ENCODE data around the gene RAB13. TPM values are rescaled to one million over a fixed set of nuclear protein-coding genes. Genes with fewer than 3 reads are reported as not detected.

Gene RAB13
- total and polyA plus RNA-seq, 2 of the 13 experiments (the other 11 are each of a cell fraction or from before 2014, with no cell fraction given): 15.9 to 24.7 TPM

DNA sequence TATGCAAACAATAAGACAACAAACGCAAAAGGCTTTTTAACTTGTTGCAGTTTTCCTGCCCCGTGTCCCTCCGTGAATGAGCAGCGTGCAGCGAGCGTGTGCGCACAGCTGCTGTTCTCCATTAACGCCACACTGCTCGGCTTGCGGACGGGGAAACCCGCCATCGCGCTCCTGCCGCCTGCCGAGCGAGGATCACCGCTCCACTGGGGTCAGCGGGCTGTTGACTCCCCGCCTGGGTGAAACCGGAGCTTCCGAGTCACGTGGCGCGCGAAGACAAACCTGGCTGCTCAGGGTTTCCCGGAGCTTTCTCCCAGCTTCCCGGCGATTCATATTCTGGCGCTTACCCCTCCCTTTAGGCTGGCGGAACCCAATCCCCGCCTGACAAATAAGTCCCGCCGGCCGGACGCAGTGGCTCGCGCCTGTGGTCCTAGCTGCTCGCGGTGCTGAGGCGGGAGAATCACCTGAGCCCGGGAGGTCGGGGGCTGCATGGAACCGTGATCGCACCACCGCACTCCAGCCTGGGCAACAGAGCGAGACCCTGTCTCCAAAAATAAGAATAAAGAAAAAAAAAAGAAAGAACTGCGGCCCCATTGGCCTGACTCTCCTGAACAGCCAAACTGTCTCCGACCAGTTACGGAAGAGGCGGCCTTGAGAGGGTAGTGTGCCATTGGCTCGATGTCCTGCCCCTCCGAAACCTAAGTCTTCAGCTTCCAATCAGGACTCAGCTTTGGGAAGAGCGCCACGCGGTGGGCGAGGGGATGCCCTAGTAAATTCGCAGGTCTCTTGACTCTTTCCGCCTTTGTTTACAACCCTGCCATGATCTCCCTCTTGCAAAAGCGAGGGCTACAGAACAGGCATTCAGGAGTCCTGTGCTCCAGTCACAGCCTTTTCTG is 18.8 kb downstream of the RAB13 start, which contains the start of gene CREB3L4 (continued):
- TF ChIP-seq RAD21 (CRISPR knock-in tag; IDR thresholded peaks at IDR 0.05) (peak; percentile 63; the same call in 1 of the 2 replicates), GZF1 (CRISPR knock-in tag; IDR thresholded peaks at IDR 0.05) (peak; percentile 84), SMARCC2 (IDR thresholded peaks at IDR 0.05) (no peak), NFIC (IDR thresholded peaks at IDR 0.05; ENCODE audit: low read length) (no peak), ATF7 (IDR thresholded peaks at IDR 0.05) (no peak), ATF7 (CRISPR knock-in tag; IDR thresholded peaks at IDR 0.05) (peak; percentile 42; the same call in 1 of the 2 replicates), ZMAT3 (CRISPR knock-in tag; conservative IDR thresholded peaks at IDR 0.05) (peak; percentile 94), TRIM24 (CRISPR knock-in tag; IDR thresholded peaks at IDR 0.05) (no peak), ZSCAN12 (CRISPR knock-in tag; IDR thresholded peaks at IDR 0.05) (no peak; the same call in 1 of the 2 replicates), ZFP62 (CRISPR knock-in tag; IDR thresholded peaks at IDR 0.05) (no peak), EEA1 (CRISPR knock-in tag; IDR thresholded peaks at IDR 0.05; ENCODE audit: borderline replicate concordance) (peak; percentile 88; the same call in 1 of the 2 replicates), ISX (CRISPR knock-in tag; conservative IDR thresholded peaks at IDR 0.05) (no peak), ZNF292 (CRISPR knock-in tag; IDR thresholded peaks at IDR 0.05; ENCODE audit: borderline replicate concordance, low read depth) (peak; percentile 87), GTF3A (CRISPR knock-in tag; conservative IDR thresholded peaks at IDR 0.05) (no peak), ZNF678 (CRISPR knock-in tag; IDR thresholded peaks at IDR 0.05) (no peak), ZNF331 (CRISPR knock-in tag; IDR thresholded peaks at IDR 0.05) (peak; percentile 26)
- TF ChIP-seq, protein P1, sequence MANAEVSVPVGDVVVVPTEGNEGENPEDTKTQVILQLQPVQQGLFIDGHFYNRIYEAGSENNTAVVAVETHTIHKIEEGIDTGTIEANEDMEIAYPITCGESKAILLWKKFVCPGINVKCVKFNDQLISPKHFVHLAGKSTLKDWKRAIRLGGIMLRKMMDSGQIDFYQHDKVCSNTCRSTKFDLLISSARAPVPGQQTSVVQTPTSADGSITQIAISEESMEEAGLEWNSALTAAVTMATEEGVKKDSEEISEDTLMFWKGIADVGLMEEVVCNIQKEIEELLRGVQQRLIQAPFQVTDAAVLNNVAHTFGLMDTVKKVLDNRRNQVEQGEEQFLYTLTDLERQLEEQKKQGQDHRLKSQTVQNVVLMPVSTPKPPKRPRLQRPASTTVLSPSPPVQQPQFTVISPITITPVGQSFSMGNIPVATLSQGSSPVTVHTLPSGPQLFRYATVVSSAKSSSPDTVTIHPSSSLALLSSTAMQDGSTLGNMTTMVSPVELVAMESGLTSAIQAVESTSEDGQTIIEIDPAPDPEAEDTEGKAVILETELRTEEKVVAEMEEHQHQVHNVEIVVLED (CRISPR knock-in tag; IDR thresholded peaks at IDR 0.05; ENCODE audit: borderline replicate concordance): peak; percentile 56; the same call in 1 of the 2 replicates
- TF ChIP-seq, protein P2, sequence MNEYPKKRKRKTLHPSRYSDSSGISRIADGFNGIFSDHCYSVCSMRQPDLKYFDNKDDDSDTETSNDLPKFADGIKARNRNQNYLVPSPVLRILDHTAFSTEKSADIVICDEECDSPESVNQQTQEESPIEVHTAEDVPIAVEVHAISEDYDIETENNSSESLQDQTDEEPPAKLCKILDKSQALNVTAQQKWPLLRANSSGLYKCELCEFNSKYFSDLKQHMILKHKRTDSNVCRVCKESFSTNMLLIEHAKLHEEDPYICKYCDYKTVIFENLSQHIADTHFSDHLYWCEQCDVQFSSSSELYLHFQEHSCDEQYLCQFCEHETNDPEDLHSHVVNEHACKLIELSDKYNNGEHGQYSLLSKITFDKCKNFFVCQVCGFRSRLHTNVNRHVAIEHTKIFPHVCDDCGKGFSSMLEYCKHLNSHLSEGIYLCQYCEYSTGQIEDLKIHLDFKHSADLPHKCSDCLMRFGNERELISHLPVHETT (CRISPR knock-in tag; conservative IDR thresholded peaks at IDR 0.05): peak; percentile 83
- TF ChIP-seq, protein P3, sequence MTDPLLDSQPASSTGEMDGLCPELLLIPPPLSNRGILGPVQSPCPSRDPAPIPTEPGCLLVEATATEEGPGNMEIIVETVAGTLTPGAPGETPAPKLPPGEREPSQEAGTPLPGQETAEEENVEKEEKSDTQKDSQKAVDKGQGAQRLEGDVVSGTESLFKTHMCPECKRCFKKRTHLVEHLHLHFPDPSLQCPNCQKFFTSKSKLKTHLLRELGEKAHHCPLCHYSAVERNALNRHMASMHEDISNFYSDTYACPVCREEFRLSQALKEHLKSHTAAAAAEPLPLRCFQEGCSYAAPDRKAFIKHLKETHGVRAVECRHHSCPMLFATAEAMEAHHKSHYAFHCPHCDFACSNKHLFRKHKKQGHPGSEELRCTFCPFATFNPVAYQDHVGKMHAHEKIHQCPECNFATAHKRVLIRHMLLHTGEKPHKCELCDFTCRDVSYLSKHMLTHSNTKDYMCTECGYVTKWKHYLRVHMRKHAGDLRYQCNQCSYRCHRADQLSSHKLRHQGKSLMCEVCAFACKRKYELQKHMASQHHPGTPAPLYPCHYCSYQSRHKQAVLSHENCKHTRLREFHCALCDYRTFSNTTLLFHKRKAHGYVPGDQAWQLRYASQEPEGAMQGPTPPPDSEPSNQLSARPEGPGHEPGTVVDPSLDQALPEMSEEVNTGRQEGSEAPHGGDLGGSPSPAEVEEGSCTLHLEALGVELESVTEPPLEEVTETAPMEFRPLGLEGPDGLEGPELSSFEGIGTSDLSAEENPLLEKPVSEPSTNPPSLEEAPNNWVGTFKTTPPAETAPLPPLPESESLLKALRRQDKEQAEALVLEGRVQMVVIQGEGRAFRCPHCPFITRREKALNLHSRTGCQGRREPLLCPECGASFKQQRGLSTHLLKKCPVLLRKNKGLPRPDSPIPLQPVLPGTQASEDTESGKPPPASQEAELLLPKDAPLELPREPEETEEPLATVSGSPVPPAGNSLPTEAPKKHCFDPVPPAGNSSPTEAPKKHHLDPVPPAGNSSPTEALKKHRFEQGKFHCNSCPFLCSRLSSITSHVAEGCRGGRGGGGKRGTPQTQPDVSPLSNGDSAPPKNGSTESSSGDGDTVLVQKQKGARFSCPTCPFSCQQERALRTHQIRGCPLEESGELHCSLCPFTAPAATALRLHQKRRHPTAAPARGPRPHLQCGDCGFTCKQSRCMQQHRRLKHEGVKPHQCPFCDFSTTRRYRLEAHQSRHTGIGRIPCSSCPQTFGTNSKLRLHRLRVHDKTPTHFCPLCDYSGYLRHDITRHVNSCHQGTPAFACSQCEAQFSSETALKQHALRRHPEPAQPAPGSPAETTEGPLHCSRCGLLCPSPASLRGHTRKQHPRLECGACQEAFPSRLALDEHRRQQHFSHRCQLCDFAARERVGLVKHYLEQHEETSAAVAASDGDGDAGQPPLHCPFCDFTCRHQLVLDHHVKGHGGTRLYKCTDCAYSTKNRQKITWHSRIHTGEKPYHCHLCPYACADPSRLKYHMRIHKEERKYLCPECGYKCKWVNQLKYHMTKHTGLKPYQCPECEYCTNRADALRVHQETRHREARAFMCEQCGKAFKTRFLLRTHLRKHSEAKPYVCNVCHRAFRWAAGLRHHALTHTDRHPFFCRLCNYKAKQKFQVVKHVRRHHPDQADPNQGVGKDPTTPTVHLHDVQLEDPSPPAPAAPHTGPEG (CRISPR knock-in tag; IDR thresholded peaks at IDR 0.05): peak; percentile 72
